Effector memory CD4-positive, alpha-beta T cell (primary cell): Measurements from ENCODE around the gene NPAS3.

ENCODE experiments used
- DNase-seq, 3 donors: peaks; one replicate each; pipeline ENCODE4 v3.0.0-alpha.2; 2020
- H3K27ac ChIP-seq: 2 replicates; pipeline ENCODE4 v1.7.0; 2013; ENCODE audit warnings: mild to moderate bottlenecking, low read length, moderate library complexity; ENCODE audit not compliant: insufficient read depth, poor library complexity, severe bottlenecking
- H3K27me3 ChIP-seq: replicated peaks from 2 replicates; pipeline ENCODE4 v1.7.0; 2013; ENCODE audit warnings: mild to moderate bottlenecking, low read length; ENCODE audit not compliant: insufficient read depth, control insufficient read depth, poor library complexity, severe bottlenecking
- H3K36me3 ChIP-seq: 2 replicates; pipeline ENCODE4 v1.7.0; 2013; ENCODE audit warnings: mild to moderate bottlenecking, low read length, moderate library complexity; ENCODE audit not compliant: control insufficient read depth, insufficient read depth
- H3K4me1 ChIP-seq: 2 replicates; pipeline ENCODE4 v1.7.0; 2013; ENCODE audit warnings: low read length, mild to moderate bottlenecking; ENCODE audit not compliant: control insufficient read depth, insufficient read depth, poor library complexity, severe bottlenecking
- H3K4me3 ChIP-seq: 2 replicates; pipeline ENCODE4 v1.7.0; 2013; ENCODE audit warnings: low read length, low read depth, mild to moderate bottlenecking; ENCODE audit not compliant: insufficient read depth, poor library complexity, severe bottlenecking
- H3K9me3 ChIP-seq: 2 replicates; pipeline ENCODE4 v1.7.0; 2013; ENCODE audit warnings: mild to moderate bottlenecking, low read length, moderate library complexity; ENCODE audit not compliant: control insufficient read depth

NPAS3 gene

DNA sequence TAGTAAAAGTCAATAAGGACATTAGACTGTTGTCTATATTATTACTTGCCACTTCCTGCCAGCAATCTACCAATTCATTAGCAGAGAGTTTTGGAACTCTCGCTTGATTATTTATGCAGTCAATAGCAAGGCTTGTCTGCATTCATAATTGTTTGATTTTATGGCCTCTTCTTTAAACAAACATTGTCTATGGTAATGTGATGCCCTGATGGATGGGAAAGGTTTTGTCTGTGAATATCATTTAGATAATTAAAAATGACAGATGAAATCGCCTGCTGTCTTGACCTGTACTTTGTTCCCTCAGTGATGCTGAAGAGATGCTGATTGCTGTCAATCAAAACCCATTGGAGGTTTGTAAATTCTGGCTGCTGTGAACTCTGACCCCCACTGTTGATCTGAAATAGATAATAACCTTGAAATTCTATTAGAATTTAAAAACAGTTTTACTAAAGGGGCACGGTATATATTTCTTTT, 455.3 kb downstream of the NPAS3 start:
- Histone ChIP-seq H3K4me1 (no peaks in the 10 kb centered on the region), H3K36me3 (no peaks in the 10 kb centered on the region), H3K9me3 (no peaks in the 10 kb centered on the region), H3K27me3 (no peaks in the 10 kb centered on the region), H3K4me3 (no peak overlapping the region), H3K27ac (no peak overlapping the region)
- no peak for DNase-seq

DNA sequence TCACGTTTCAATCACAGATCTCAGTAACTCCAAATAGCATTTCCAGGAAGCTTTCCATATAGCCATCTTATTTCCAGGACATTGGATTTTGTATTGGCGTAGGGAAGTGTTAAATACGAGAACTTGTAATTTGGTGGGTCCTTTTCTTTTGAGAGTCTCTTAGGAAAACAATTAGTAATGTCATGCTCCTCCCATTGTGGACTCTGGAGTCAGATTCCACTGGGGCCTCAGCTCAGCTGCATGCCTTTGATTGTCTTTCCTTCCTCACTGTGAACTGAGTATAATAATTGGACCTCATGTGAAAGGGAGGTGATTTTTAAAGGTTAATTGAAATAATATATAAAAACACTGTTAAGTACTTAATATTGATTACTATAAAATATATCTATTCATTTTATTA, 462.6 kb downstream of the NPAS3 start:
- H3K36me3 ChIP-seq = no peaks in the 10 kb centered on the region
- H3K4me1 ChIP-seq = no peaks in the 10 kb centered on the region
- H3K27ac ChIP-seq = no peak overlapping the region
- no peak for DNase-seq
- no peaks in the 10 kb centered on the region for H3K9me3 ChIP-seq
- H3K27me3 ChIP-seq = no peaks in the 10 kb centered on the region
- H3K4me3 ChIP-seq = no peak overlapping the region

DNA sequence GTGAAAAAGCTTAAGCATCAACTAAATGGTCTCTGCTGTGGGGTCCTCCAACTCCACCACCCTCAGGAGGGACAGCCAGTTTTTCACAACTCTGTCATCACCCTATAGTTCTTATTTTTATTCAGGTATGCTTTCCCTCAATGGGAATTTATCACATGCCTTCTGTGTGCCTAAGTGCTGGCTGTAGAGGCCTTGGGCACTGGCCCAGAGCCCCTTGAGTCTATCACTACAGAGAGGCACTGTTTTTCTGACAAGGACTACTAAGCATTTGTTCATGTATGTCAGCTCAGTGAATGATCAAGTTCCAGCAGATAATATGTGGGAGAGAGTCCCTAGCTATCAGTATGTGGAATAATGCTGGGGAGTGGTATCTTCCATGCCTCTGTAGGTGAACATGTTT, 463.9 kb downstream of the NPAS3 start:
- H3K36me3 ChIP-seq = no peaks in the 10 kb centered on the region
- no peak for DNase-seq
- H3K27ac ChIP-seq = no peak overlapping the region

DNA sequence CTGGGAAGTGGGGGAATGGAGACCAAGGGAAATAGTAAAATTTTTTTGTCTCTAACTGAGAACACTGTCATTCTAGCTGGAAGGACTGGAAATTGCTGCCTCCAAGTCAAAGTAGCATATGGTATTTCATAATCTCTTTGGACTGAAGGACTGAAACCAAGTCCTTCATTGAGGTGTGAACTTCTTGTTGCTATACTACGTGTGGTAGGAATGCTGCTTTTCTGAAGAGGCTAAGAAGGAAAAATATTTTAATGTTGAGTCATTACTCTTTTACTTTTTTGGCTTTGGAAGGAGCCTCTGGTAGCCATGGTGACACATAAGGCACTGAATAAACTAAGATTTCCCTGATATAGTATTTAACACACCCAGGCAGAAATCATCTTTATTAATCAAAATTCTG, 465.4 kb downstream of the NPAS3 start:
- Histone ChIP-seq H3K4me1 (no peaks in the 10 kb centered on the region), H3K9me3 (no peaks in the 10 kb centered on the region), H3K4me3 (no peak overlapping the region), H3K27me3 (no peaks in the 10 kb centered on the region), H3K36me3 (no peaks in the 10 kb centered on the region), H3K27ac (no peak overlapping the region)
- no peak for DNase-seq

More for the DNA sequence above, 463.9 kb downstream of the NPAS3 start:
- H3K27me3 ChIP-seq = no peaks in the 10 kb centered on the region
- H3K9me3 ChIP-seq = no peaks in the 10 kb centered on the region
- no peak overlapping the region for H3K4me3 ChIP-seq
- no peaks in the 10 kb centered on the region for H3K4me1 ChIP-seq

DNA sequence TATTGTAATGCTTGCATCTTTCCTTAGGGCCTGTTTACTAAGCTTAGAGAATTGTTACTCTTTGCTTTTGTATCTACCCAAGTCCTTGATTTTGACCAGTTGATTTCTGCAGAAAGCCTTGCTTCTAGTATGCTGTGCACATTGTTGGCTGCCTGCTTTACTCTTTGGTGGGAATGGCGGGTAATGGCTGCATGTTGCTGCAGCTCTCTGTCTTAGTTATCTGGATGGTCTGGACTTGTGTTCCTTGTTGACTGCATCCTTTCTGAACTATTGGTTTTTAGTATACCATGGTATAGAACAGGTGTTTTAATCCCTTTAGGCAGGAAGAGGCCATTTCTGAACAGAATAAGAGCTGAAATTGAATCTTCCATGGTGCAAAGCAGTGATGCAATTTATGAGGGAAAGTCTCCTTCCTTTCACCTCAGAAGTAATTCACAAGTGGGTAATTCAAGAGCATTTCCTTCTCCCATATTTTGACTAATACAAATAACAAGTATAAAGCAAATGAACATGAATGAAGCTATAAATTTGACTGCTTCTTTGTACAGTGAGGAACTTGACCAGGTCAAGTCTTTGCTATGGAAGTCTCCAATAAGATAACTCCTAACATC, 466.4 kb downstream of the NPAS3 start:
- no peak for DNase-seq
- no peaks in the 10 kb centered on the region for H3K4me1 ChIP-seq
- no peaks in the 10 kb centered on the region for H3K9me3 ChIP-seq
- H3K27me3 ChIP-seq = no peaks in the 10 kb centered on the region
- no peak overlapping the region for H3K27ac ChIP-seq
- H3K4me3 ChIP-seq = no peak overlapping the region
- H3K36me3 ChIP-seq = no peaks in the 10 kb centered on the region

DNA sequence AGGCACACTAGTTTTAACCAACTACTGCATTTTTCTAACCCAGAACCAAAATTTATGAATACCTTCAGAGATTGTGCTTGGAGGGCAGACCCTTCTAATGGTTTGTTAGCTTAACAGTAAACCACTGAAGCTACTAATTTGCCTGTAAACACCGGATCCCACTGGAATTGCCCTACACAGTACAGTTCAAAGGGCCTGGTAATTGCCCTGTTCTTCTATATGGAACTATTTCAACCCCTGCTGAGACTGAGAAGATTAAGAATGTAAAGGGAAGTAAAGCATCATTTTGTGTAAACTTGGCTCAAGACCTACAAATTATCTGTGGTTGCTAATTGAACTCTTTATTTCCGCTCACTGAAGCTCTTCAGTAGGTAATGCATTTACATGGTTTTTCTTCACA, 468.1 kb downstream of the NPAS3 start:
- no peaks in the 10 kb centered on the region for H3K4me1 ChIP-seq
- H3K36me3 ChIP-seq = no peaks in the 10 kb centered on the region
- H3K27ac ChIP-seq = no peak overlapping the region
- no peaks in the 10 kb centered on the region for H3K9me3 ChIP-seq
- no peak for DNase-seq
- no peak overlapping the region for H3K4me3 ChIP-seq
- H3K27me3 ChIP-seq = no peaks in the 10 kb centered on the region

DNA sequence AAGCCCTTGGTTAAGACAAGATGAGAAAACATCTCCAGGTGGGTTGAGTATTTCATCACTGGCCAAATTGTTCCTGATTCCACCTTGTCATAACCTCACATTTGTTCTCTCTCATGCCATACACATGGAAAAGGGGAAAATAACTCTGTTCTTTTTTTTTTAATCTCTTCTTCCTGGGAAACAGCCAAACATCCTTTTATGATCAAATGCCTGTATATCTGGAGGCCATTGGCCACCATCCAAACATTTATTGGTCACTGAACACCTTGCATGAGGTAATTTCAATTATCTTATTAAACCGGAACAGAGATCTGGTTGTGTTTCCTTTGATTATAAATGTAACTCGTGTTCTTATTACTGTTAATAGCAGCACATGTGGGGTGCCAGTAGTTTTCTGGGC, 469.6 kb downstream of the NPAS3 start:
- Histone ChIP-seq H3K27ac (no peak overlapping the region), H3K9me3 (no peaks in the 10 kb centered on the region), H3K36me3 (no peaks in the 10 kb centered on the region), H3K4me3 (no peak overlapping the region), H3K27me3 (no peaks in the 10 kb centered on the region), H3K4me1 (no peaks in the 10 kb centered on the region)
- DNase-seq = no peak

DNA sequence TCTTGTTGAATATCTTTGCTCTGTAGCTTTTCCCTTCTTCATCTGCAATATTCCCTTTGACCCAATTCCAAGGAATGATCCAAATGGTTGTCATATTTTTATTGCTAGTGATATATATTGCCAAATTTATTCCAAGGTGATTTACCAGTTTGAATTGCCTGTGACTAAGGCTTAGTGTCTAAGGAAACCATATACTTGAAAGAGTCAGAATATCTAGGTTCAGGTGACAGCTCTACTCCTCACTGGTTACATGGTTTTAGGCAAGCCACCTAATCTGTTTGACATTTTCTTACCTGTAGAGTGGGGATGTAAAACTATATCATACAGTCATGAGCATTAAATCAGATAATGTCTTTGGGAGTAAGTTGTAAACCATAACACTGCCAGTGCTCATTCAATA, 473.8 kb downstream of the NPAS3 start:
- Histone ChIP-seq H3K36me3 (no peaks in the 10 kb centered on the region), H3K9me3 (no peaks in the 10 kb centered on the region), H3K27me3 (no peaks in the 10 kb centered on the region), H3K27ac (no peak overlapping the region), H3K4me3 (no peak overlapping the region), H3K4me1 (no peaks in the 10 kb centered on the region)
- DNase-seq = no peak

DNA sequence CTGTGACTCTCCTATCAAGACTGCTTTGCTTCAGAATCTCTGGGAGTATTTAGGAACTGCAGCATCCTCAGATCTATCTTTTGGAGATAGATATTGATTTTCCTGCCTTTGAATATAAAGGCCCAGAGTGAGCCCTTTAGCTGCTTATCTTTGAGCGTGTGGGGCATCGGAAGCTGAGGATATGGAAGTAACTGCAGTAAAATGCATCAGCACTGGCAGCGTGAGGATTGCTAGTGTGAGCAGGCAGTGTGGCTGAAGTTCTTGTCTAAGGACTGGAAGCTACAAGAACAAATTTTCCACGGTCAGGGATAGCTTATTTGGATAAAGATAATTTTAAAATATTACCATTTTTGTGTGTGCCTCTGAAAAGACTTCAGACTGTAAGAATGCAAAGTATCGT, 474.7 kb downstream of the NPAS3 start:
- no peak overlapping the region for H3K27ac ChIP-seq
- no peaks in the 10 kb centered on the region for H3K36me3 ChIP-seq
- no peak for DNase-seq
- no peaks in the 10 kb centered on the region for H3K27me3 ChIP-seq
- no peak overlapping the region for H3K4me3 ChIP-seq
- H3K9me3 ChIP-seq = no peaks in the 10 kb centered on the region
- H3K4me1 ChIP-seq = no peaks in the 10 kb centered on the region

DNA sequence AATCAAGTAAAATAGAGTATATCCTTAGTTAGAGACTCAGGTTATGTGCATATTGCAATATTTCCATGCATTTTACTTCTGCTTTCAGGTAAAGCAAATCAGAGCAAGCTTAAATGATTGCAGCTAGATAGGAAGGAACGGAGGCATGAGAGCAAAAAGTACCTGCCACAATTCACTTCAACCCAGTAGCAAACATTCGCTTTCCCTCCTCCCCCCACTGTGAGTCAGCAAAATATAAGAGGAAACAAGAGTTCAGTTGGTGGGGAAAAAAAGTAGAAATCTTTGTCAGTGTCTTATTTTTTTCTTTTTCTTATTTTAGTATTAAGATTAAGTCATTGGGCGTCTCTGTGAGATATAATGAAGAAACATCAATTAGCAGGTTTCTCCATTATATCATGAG, 475.4 kb downstream of the NPAS3 start:
- no peak for DNase-seq
- Histone ChIP-seq H3K4me3 (no peak overlapping the region), H3K4me1 (no peaks in the 10 kb centered on the region), H3K27me3 (no peaks in the 10 kb centered on the region), H3K9me3 (no peaks in the 10 kb centered on the region), H3K36me3 (no peaks in the 10 kb centered on the region), H3K27ac (no peak overlapping the region)
